Epithelial cell of proximal tubule (primary cell): ENCODE results near the gene SND1. TPM values are rescaled to one million over a fixed set of nuclear protein-coding genes. Genes with fewer than 3 reads are reported as not detected.

Experiments
- DNase-seq: peaks from one replicate; pipeline ENCODE4 v3.0.0-alpha.2; 2011; ENCODE audit warnings: low read depth
- H3K4me3 ChIP-seq: 2 replicates; pipeline ENCODE4 v1.5.1; 2011; ENCODE audit warnings: low read depth, mild to moderate bottlenecking, low read length
- CTCF ChIP-seq: conservative IDR thresholded peaks from 2 replicates; pipeline ENCODE4 v1.5.1; 2012; ENCODE audit warnings: low read depth, mild to moderate bottlenecking, low read length
- total RNA-seq: library from RNA; depleted of rRNA; stranded (reverse); fragments of >200 nt; gene quantifications from 2 replicates; pipeline ENCODE4 v1.2.3, GENCODE V29; 2015

SND1 gene
- total RNA-seq, 1 donor from 2014 or later = 122 TPM

- no peak for TF ChIP-seq CTCF
- no peak for DNase-seq
- H3K4me3 ChIP-seq = no peak overlapping the region
Observed at GRCh38 chr7:127937066-127937680, 285.2 kb downstream of the SND1 start.

- DNase-seq = no peak
- no peak overlapping the region for H3K4me3 ChIP-seq
- peak; percentile 7 for TF ChIP-seq CTCF
Observed at GRCh38 chr7:127938588-127938987, 286.6 kb downstream of the SND1 start.

- DNase-seq = no peak
- TF ChIP-seq CTCF = no peak
Observed at GRCh38 chr7:127940381-127941160, 288.6 kb downstream of the SND1 start.

GRCh38 chr7:127941476-127942210 is 289.6 kb downstream of the SND1 start:
- TF ChIP-seq CTCF = no peak
- no peak for DNase-seq
- H3K4me3 ChIP-seq = no peak overlapping the region

More at GRCh38 chr7:127940381-127941160, 288.6 kb downstream of the SND1 start:
- H3K4me3 ChIP-seq = no peak overlapping the region

- DNase-seq = no peak
- H3K4me3 ChIP-seq = no peak overlapping the region
- no peak for TF ChIP-seq CTCF
Observed at GRCh38 chr7:127943541-127944521, 291.8 kb downstream of the SND1 start.

- no peak overlapping the region for H3K4me3 ChIP-seq
- no peak for TF ChIP-seq CTCF
- no peak for DNase-seq
Observed at GRCh38 chr7:127946111-127946510, 294.1 kb downstream of the SND1 start.
